ENCODE data around the gene UNC45A.
"Not testable (repeated sequence)": the region's sequence is repeated elsewhere in the genome, so short reads cannot be mapped to it uniquely, and the experiment has no call there.

UNC45A gene

DNA sequence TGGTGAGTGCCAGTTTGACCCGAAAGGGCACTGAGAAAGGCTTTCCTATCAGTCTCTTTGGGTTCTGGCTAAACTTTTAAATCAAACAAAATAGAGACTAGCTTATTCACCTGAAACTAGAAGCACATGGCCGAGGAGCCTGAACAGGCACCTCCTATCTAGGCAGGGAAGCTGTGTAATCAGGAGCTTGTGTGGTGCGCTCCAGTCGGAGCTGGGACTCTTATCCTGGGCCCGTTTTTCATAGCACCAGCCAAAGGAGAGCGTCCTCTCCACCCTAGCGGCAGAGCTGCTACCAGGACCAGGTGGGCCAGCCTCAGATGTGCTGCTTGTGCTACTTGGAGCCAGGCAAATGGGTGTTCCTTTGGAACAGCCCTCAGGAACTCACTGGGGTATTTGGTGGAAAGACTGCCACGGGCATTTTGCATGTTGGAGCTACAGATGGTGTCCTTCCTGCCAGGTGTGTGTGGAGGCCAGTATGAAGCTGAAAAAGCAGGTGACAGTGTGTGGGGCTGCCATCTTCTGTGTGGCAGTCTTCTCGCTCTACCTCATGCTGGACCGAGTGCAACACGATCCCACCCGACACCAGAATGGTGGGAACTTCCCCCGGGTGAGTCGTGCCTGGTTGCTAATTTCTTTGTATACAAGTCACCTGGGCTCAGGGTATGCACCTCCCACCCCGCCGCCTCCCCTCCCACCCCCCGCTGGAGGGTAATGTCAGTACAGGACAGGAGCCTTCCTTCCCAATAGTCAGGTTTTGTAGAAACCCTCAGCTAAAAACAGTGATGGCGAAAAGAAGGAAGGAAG, 31.1 kb upstream of the UNC45A start:
- DNase-seq: no peak

DNA sequence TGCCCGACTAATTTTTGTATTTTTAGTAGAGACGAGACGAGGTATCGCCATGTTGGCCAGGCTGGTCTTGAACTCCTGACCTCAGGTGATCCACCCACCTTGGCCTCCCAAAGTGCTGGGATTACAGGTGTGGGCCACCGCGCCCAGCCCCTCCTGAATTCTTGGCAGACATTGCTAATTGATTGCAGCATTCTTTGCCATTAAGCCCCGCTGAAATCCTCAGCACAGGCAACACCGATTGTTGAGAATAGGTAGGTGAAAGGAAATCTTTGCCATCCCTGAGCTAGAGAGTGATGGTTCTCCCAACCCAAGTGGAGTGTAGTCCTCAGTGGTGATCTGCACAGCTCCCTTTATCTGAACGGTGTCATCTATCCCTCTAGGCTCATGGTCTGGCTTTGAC, 30.3 kb upstream of the UNC45A start:
- DNase-seq: no peak

DNA sequence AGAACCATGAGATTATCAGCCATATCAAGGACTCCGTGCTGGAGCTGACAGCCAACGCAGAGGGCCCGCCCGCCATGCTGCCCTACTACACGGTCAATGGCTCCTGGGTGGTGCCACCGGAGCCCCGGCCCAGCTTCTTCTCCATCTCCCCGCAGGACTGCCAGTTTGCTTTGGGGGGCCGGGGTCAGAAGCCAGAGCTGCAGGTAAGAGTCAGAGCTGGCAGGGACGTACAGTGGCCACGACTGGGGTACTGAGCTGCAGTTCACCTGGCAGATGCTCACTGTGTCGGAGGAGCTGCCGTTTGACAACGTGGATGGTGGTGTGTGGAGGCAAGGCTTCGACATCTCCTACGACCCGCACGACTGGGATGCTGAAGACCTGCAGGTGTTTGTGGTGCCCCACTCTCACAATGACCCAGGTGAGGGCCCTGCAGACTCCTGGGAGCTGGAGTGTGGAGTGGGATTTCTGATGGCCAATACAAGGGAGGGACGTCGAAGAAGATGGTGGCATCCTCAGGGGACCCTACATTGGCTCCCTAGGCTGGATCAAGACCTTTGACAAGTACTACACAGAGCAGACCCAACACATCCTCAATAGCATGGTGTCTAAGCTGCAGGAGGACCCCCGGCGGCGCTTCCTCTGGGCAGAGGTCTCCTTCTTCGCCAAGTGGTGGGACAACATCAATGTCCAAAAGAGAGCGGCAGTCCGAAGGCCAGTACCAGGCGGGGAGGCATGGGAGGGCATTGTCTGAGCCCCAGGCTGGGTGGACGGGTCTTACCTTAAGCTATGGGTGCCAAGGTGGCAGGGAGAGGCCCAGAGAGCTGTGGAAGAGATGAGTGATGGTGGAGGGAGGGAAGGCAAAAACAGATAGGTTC, 29.5 kb upstream of the UNC45A start:
- DNase-seq: no peak

DNA sequence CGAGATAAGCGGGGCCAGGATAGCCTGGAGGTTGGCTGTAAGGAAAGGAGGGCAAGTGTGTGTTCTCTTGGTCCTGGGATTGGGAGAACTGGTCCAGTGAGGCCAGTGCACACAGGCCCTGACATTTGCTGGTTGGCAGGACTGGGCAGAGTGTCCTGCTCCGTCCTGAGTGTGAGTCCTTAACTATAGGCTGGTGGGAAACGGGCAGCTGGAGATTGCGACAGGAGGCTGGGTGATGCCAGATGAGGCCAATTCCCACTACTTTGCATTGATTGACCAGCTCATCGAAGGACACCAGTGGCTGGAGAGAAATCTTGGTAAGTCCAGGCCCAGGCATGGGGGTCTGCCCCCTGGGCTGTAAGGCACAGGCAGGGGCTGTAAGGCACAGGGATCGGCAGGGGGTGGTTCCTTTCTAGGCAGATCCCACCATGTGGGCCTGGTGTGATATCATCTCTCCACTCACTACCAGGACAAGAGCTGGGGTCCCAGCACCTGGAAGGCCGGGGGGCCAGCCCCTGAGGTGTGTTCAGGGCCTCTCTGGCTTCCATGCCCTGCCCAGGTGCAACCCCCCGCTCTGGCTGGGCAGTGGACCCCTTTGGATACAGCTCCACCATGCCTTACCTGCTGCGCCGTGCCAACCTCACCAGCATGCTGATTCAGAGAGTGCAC, 28.8 kb upstream of the UNC45A start:
- no peak for DNase-seq

DNA sequence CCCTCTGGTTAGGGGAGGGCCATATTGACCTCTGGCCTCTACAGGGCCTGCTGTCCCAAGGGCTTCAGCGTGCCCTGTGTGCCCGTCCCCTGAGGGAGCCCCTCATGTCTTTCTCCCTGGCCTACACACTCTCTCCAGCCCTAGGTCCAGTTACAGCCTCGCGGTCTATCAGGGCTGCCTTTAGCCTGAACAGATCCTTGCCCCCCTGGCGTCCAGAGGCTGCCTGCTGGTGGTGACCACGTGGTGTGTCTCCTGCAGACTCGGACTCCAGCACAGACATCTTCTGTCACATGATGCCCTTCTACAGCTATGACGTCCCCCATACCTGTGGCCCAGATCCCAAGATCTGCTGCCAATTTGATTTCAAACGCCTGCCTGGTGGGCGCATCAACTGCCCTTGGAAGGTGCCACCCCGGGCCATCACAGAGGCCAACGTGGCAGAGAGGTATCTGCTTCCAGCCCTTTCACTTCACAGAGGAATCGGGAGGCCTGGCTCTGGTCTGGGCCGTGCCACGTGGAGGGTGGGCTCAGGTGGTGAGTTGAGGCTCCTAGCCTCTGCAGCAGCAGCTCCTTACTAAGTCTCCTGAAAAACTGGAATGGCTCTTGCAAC, 27.9 kb upstream of the UNC45A start:
- no peak for DNase-seq

DNA sequence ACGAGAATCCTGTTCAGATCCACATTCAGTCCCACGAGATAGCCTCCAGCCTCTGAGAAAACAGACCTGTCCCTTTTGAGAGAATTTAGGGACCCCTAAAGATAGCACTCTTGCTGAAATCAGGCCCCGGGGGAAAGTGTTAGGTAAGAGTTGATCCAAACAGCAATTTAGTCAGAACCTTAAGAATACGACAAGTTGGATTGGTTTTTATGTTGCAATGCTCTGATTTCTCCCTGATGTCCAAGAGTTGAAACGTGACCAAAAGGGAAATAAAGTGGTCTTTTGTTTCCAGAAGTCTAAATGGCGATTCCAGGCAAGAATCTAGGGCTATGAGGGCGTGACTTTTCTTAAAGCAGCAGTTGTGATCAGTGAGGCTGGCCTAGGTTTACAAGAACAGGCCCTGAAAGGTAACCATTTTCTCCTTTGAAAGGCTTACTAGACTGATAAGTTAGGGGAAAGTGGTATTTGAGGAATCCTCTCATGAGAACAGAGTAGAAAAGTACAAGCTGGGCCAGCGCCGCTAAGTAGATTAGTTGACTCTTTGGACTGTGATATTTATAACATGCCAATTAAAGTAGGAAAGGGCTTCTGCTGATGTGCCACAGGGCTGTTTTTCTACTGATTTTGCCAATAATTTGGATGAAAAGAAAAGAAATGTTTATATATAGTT, 27.1 kb upstream of the UNC45A start:
- no peak for DNase-seq

DNA sequence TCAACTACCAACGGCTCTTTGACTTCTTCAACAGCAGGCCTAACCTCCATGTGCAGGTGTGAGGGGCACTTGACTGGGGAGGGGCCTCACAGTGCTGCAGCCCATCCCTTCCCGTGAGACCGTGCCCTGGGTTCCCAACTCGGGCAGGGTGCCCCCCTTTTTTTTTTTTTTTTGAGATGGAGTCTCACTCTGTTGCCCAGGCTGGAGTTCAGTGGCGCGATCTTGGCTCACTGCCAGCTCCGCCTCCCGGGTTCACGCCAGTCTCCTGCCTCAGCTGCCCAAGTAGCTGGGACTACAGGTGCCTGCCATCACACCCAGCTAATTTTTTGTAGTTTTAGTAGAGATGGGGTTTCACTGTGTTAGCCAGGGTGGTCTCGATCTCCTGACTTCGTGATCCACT, 25.6 kb upstream of the UNC45A start:
- DNase-seq: not testable (repeated sequence)

DNA sequence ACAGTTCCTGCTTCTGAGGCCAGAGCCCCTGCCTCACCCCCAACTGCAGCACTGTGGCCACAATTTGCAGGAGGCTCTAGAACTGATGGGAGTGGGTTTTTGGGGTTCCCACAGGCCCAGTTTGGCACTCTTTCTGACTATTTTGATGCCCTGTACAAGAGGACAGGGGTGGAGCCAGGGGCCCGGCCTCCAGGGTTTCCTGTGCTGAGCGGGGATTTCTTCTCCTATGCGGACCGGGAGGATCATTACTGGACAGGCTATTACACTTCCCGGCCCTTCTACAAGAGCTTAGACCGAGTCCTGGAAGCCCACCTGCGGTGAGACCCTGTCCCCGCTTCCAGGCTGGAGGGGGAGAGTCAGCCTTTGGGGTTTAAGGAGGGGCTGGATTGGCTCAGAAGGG, 25.1 kb upstream of the UNC45A start:
- no peak for DNase-seq

DNA sequence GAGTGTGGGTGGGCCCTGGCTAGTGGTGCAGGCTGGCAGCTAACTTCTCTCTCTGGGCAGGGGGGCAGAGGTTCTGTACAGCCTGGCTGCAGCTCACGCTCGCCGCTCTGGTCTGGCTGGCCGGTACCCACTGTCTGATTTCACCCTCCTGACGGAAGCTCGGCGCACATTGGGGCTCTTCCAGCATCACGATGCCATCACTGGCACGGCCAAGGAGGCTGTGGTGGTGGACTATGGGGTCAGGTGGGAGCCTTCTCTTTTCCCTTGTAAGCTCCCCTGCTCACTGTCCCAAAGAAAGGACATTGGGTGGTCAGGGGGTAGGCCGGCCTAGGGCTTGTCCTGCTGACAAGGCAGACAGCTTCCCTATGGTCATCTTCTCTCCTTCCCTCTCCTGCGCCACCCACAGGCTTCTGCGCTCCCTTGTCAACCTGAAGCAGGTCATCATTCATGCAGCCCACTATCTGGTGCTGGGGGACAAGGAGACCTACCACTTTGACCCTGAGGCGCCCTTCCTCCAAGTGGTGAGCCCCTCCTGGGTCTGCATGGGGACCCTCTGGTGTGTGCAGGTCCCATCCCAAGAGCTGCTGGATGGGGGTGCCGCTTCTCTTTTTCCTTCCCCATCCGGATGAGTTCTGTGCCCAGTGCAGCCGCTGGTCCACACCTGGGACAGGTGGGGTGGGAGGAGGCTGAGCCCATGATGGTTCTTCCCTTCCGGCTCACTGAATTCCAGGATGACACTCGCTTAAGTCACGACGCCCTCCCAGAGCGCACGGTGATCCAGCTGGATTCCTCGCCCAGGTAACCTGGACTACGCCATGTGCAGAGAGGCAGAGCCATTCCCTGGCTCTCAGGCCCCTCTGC, 24.4 kb upstream of the UNC45A start:
- no peak for DNase-seq

DNA sequence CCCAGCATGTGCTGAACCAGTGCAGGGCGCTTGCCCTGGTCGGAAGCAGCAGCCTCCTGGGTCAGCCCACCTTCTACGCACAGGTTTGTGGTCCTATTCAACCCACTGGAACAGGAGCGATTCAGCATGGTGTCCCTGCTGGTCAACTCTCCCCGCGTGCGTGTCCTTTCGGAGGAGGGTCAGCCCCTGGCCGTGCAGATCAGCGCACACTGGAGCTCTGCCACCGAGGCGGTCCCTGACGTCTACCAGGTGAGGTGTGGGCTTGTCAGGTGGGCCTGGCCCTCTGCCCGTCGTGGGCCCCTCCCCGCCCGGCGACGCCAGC, 23.8 kb upstream of the UNC45A start:
- DNase-seq: no peak

DNA sequence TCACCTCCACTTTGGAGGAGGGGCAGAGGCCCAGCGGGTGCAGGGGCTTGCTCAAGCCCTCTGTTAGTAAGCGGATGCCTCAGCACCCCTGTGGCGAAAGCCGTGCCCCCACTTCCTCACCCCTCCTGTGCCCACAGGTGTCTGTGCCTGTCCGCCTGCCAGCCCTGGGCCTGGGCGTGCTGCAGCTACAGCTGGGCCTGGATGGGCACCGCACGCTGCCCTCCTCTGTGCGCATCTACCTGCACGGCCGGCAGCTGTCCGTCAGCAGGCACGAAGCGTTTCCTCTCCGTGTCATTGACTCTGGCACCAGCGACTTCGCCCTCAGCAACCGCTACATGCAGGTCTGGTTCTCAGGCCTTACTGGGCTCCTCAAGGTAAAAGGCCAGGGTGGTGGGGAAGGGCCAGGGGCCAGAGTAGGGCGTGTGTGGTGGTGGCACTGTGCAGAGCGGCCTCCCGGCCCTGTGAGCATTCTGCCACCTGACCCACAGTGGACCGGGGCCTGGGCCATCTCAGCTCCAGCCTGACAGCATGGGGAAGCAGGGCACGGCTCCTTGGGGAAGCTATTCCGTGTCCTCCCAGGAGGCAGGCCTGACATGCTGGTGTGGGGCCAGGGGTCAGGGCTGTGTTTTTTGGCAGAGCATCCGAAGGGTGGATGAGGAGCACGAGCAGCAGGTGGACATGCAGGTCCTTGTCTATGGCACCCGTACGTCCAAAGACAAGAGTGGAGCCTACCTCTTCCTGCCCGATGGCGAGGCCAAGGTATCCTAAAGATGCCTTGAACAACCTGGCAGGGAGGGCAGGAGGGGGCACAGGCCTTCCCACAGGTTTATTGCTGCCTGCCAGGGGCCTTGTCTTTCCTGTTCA, 22.9 kb upstream of the UNC45A start:
- DNase-seq: no peak

DNA sequence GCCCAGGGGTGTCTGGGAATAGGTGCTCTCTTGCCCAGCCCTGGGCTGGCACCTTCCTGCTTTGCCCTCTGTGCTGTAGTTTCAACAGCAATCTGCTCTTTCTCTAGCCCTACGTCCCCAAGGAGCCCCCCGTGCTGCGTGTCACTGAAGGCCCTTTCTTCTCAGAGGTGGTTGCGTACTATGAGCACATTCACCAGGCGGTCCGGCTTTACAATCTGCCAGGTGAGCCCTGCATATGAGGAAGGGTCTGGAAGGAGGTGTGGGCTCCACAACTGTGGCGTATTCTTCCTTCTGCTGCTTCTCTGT, 22.4 kb upstream of the UNC45A start:
- no peak for DNase-seq

DNA sequence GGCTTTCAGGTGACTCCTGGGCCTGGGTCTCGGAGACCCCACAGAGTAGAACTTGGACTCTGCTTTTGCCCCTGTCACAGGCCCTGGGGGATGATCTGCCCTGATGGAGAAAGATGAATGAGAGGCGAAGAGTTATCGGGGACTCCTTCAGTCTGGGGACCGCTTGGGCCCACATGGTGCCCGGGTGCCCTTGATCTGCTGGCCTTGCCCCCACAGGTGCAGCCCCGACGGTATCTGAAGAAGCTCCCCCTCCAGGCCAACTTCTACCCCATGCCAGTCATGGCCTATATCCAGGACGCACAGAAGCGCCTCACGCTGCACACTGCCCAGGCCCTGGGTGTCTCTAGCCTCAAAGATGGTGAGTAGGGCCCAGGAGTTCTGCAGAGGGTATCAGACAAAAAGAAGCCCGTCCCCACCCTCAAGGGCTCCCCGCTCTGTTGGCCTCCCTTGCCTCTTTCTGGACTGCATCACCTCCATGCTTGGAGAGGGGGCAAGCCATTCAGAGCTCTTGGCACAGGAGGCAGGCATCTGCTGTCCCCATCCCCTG, 21.6 kb upstream of the UNC45A start:
- DNase-seq: no peak

DNA sequence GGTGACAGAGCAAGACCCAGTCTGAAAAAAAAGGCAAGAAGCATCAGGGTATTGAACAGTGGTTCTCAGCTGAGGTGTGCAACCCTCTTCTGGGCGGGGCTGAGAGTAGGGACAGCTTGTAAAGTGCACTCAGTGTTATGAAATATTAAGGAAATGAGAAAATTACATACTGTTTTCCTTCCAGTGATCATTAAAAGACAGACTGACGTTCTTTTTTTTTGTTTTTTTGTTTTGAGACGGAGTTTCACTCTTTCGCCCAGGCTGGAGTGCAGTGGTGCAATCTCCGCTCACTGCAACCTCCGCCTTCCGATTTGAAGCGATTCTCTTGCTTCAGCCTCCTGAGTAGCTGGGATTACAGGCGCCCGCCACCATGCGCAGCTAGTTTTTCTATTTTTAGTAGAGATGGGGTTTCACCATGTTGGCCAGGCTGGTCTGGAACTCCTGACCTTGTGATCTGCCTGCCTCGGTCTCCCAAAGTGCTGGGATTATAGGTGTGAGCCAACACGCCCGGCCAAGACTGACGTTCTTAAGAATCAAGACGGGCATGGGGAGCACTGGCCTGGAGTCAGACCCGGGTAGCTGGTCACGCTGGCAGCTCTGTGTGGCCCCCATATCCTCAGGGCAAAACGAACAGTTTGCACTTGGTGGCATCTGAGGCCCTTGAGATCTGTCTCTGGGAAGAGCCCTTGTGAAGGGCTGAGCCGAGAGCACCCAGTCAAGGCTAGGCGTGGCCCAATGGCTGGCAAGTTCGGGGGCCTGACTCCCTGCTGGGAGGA, 20.6 kb upstream of the UNC45A start:
- no peak for DNase-seq

DNA sequence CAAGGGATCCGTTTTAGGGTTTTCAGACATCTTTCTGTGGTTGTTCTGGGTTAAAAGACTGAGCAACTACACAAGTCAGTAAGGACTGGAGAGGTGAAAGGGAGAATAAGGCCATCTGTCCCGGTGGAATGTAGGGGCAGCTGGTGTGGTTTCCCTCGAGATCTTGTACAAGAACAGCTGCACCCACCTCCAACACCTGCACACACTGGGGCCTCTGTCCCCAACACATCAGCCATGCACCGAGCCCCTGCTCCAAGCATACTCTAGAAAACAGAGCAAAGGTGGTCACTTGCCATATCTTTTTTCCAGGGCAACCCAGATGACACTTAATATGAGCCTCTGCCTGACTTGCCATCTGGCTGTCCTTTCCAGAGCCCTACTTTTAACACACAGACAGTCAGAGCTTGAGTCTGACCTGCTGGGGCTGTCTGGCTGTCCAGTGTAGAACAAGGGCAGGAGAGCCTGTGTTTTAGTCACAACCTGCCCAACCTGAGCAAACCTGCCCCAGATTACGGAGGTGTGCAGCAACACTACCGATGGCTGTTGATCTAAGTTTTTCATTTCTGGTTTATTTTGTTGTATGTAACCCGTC, 19.8 kb upstream of the UNC45A start:
- no peak for DNase-seq

DNA sequence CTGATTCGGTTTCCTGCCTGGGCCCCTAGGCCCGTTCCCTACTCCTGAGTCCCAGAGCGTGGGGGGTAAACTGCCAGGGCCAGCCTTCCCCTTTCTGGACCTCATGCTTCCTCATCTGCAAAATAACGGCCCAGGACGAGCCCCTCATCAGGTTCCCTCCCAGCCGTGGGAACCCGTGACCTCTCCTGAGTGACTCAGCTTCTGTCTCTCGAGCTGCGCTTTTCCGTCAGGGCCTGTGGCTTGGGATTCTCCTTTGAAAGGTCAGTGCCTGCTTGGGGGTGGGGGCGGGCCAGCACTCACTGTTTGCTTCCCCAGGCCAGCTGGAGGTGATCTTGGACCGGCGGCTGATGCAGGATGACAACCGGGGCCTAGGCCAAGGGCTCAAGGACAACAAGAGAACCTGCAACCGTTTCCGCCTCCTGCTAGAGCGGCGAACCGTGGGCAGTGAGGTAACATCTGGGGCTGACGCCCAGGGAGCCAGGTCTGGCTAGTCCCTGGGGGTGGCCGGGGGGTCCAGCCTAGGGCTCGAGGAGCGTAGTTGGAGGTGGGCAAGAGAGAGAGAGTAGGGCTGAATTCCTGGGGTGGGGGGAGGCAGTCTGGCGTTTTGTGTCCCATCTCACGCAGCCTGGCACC, 19.2 kb upstream of the UNC45A start:
- no peak for DNase-seq

DNA sequence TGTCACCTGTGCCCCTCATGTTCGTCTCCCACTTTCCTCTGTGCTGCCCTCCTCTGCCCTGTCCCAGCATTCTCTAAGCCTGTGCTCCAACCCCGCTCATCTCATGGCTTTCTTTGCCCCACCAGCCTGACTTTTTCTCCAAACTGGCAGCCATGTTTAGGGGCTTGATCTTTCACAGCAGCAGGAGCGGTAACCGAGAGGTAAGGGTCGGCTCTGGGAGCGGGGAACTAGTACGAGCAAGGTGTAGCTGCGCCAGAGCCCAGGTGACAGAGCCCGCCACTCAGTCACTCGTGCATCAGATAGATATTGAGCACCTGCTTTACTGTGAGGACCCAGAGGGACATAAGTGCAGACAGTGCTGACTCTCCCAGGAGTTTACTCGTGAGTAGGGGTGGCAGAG, 18.6 kb upstream of the UNC45A start:
- DNase-seq: no peak

DNA sequence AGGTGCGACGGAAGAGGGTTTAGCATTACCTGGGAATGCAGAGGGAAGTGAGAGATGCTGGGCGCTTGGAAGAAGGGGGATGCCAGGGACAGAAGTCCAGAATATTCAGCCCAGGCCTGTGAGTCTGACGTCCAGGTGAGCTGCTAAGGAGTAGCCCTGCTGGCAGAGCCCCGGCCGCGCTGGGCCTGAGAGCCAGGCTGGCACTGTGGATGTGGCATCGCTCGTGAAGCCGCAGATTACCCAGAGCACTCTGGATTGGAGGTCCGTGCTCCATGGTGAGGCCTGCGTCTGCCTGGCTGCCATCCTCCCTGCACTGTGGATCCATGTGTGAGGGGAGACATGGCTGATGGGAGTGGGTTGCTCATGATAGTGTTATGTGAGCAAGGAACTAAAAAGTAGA, 17.5 kb upstream of the UNC45A start:
- no peak for DNase-seq

All from activated CD8-positive, alpha-beta memory T cell treated with anti-CD3 and anti-CD28 coated beads, Interleukin-2, amount 50 U/mL, for 4 hours (primary cell).